Stimulated activated naive CD8-positive, alpha-beta T cell treated with anti-CD3 and anti-CD28 coated beads, Interleukin-15, Interleukin-2, amounts not matched to agents 100 U/mL and 50 U/mL, for 24 hours (primary cell): Measurements from ENCODE around the gene WNT7B.

ENCODE experiments used
- ATAC-seq: fragments of 150-1000 bp; cut with Tn5 transposase; one replicate; pipeline ENCODE4 v1.10.0; 2021
- DNase-seq: peaks from one replicate; pipeline ENCODE4 v3.0.0; 2021

Gene WNT7B

GRCh38 chr22:45977003-45977411, at the start of gene WNT7B:
Gene WNT7B, minus strand, starts transcription at chr22:45977162. Its CDS starts 408 bp downstream, at chr22:45976754.
- DNase-seq, result no peak

GRCh38 chr22:46025973-46026898, 49.3 kb upstream of the WNT7B start:
- no peak for ATAC-seq
- DNase-seq, result no peak

More at GRCh38 chr22:45977003-45977411, at the start of gene WNT7B:
- no peak for ATAC-seq

GRCh38 chr22:46025225-46025972, 48.4 kb upstream of the WNT7B start:
- DNase-seq, result no peak
- ATAC-seq, result no peak

DNA sequence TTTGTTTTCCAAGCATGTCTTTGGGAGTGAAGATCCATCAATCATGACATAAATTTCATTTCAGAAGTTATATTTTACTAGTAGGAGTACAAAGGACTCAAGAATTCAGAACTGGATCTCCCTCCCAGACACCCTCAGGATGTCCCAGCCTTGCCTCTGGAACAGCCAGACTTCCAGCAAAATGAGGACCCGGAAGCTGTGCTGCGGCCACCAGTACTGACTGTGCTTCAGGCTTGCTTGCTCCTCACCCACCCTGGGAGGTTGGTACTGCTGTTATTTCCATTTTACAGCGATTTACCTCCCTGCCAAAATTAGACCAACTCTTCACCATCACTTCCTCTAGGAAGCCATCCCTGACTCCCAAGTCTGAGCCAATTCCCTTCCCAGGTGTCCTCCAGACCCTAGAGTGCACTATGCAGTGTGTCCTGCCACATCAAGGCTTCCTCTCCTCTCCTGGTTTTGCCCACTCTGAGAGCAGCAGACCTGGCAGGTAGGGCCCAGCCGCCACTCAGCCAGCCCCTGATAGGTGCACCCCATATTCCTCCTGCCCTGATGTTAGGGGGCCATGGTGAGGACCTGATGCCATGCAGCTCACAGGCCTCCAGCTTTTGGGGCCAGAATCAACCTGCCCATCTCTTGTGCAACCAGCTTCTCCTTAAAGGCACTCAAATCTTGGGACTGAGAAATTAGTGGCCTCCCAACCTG, 47.3 kb upstream of the WNT7B start:
- no peak for DNase-seq
- ATAC-seq, result no peak

DNA sequence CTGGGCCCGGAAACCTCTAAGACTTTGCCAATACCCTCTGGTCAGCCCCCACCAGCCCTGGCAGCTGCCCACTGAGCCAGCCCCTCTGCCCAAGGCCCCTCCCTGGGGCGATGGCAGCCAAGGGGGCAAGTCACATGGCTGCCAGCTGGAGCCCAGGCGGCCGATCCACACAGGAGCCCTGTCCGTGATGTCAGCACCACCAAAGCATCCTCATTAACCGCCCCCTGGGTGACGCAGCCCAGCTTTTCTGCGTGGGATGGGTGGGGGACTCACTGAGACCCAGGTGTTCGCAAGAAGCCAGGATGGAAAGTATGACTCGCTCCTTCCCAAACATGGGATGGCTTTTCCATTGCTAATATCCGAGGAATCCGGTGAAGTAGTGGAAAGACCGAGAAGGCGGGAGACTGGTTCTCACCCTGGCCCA, 46.6 kb upstream of the WNT7B start:
- no peak for DNase-seq

DNA sequence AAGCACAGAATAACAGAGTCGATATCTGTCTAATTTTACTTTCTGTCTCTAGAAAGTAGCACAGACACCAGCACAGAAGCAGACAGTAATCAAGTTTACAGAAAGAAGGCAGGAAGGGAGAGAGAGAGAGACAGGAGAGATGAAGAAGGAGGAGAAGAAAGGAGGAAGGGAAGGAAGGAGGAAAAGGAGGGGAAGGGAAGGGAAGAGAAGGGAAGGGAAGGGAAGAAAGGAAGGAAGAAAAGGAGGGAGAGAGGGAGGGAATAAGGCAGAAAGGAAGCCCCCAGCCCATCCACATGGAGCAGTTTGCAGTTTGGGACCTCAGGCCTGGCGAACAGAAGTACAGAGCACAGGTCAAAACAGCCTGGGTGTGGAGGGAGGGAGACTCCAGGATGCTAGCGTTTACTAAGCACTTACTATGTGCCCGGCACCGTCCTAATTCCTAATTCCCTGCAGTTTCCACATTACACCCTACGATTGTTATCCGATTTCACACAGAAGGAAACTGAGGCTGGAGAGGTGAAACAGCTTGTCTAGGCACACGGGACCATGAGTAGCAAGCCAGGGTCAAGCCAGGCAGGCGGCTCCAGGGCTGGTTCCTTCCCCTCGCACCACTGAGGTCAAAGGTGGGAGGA, 46.0 kb upstream of the WNT7B start:
- ATAC-seq (no peak), DNase-seq (no peak)

More for the DNA sequence above, 46.6 kb upstream of the WNT7B start:
- ATAC-seq, result no peak

GRCh38 chr22:46021577-46021976, 44.6 kb upstream of the WNT7B start:
- no peak for ATAC-seq
- no peak for DNase-seq

DNA sequence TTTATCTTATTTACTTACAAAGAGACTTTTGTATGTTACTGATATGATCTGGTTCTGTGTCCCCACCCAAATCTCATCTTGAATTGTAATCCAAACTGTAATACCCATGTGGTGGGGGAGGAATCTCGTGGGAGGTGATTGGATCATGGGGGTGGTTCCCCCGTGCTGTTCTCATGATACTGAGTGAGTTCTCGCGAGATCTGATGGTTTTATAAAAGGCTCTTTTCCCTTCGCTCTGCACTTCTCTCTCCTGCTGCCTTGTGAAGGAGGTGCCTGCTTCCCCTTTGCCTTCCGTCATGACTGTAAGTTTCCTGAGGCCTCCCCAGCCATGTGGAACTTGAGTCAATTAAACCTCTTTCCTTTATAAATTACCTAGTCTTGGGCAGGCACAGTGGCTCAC, 42.4 kb upstream of the WNT7B start:
- DNase-seq (no peak), ATAC-seq (no peak)

GRCh38 chr22:46018859-46019258, 41.9 kb upstream of the WNT7B start:
- DNase-seq (no peak), ATAC-seq (no peak)

GRCh38 chr22:46017166-46017565, 40.2 kb upstream of the WNT7B start:
- ATAC-seq, result no peak

GRCh38 chr22:46013460-46014416, 36.8 kb upstream of the WNT7B start:
- DNase-seq (peak; percentile 96), ATAC-seq (peak; percentile 99)

More at GRCh38 chr22:46017166-46017565, 40.2 kb upstream of the WNT7B start:
- DNase-seq, result no peak

DNA sequence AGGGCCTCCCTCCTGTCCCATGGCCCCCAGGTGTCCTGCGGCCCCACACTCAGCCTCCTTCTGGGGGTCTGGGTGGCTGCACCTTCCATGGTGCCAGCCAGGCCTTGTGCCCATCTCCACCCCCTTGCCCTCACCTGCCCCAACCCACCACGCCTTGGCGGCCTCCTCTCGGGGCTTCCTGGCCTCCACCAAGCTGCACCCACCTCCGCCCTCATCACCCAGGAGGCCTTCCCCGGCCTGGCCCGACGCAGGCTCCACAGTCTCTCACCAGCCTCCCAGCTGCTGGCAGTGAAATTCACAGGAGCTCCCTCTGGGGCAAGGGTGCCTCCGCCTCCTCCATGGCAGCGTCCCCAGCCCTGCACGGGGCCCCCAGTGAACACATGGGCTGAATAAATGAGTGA, 35.9 kb upstream of the WNT7B start:
- no peak for DNase-seq
- ATAC-seq, result no peak

GRCh38 chr22:46012182-46012880, 35.4 kb upstream of the WNT7B start:
- ATAC-seq, result no peak
- no peak for DNase-seq

- ATAC-seq, result no peak
- DNase-seq, result no peak
Observed at GRCh38 chr22:46011627-46012181, 34.7 kb upstream of the WNT7B start.

DNA sequence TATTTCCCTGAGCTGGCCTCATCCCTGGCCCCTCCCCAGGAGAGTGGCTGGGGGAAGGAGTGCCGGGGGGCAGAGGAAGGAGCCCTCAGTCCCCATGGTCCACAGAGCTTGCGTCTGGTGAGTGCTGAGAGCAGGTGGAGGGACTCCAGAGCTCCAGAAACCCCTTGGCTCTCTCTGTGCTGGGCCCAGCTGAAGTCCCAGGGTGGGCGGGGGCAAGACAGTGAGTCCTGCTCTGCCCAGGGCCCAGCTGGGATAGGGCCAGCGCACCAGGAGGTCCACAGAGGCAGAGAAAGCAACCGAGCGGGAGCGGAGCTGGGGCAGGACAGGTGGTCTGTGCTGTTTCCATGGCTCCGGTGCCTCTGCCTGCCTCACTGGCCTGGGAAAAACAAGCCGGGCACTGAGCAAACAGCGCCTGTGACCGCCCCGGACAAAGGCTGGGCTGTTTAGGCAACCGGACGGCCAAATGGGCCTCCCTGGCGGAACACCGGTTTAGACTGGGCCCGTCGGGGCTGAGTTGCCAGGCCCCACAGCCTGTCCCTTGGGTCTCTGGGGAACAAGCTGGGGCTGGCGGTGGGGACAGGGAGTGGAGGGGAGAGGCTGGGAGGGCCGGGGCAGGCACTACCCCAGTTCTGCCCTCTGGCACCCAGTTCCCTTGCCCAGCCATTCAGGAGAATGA, 34.1 kb upstream of the WNT7B start:
- ATAC-seq (no peak), DNase-seq (no peak)

GRCh38 chr22:46010207-46010867, 33.4 kb upstream of the WNT7B start:
- DNase-seq, result no peak
- ATAC-seq, result no peak

DNA sequence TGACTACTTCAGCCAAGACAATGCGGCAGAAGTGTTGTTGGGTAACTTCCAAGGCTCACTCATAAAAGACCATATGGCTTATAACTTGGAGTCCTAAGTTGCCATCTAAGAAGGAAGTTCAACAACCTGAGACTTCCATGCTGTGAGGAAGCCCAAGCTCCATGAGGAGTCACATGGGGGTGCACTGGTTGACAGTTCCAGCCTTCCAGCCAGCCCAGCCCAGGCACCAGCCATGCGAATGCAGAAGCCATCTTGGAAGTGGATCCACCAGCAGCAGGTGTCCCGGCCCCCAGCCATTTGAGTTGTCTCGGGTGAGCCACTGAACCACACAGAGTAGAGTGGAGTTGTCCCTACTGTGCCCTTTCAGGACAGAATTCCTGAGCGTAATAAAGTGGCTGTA, 32.8 kb upstream of the WNT7B start:
- DNase-seq (no peak), ATAC-seq (no peak)

GRCh38 chr22:46008836-46009596, 32.1 kb upstream of the WNT7B start:
- ATAC-seq (no peak), DNase-seq (no peak)
